Heart left ventricle (tissue), 13 donors: ENCODE data around the gene TJP1.

Experiments used
- POLR2A ChIP-seq, 2 donors: fragments of 450-650 bp; IDR thresholded peaks; one replicate each; pipeline ENCODE4 v1.6.1; 2017; ENCODE audit warnings: antibody characterized with exemption in 2 of 2, mild to moderate bottlenecking in 2 of 2, moderate library complexity in 2 of 2
- TF ChIP-seq, protein P1 (sequence below), 12 donors: fragments of 200-600 bp; sonication (generic) in 4 of 12; IDR thresholded peaks; one replicate each; pipeline versions ENCODE4 v1.5.0 to v1.8.0; 2018 to 2022; ENCODE audit warnings: antibody characterized with exemption in 12 of 12, mild to moderate bottlenecking in 5 of 12
- donor health status: ischemic (EF 13 %, LVEDD 7.1; RV severe dilation, severe dysfunction).
- donor health status: DM: no; HTN: yes; CAD: no.
- donor health status: DM: no; HTN: no; CAD: no.
- donor health status: ischemic (EF 25% LVEDD 6.9; RV normal size, moderate dysfunction).
- donor health status: ischemic (EF 25% LVEDD 5.7; RV mildly dilated, moderate dysfunction).
- donor health status: ischemic (EF 35%, LVEDD 5.7; RV mildly dilated, moderate dysfunction).
- donor health status: nonischemic (EF 11% LVEDD 7.7; RV severe dilation, severe dysfunction).
- donor health status: DM: yes; HTN: yes; CAD: no.
- donor health status: PGD.
- donor health status: ischemic (EF 29% LVEDD 5.4; RV normal size, mild dysfunction).
- donor health status: nonischemic (EF 23%, LVEDD 6.1; RV moderate dilation, normal function).

DNA sequence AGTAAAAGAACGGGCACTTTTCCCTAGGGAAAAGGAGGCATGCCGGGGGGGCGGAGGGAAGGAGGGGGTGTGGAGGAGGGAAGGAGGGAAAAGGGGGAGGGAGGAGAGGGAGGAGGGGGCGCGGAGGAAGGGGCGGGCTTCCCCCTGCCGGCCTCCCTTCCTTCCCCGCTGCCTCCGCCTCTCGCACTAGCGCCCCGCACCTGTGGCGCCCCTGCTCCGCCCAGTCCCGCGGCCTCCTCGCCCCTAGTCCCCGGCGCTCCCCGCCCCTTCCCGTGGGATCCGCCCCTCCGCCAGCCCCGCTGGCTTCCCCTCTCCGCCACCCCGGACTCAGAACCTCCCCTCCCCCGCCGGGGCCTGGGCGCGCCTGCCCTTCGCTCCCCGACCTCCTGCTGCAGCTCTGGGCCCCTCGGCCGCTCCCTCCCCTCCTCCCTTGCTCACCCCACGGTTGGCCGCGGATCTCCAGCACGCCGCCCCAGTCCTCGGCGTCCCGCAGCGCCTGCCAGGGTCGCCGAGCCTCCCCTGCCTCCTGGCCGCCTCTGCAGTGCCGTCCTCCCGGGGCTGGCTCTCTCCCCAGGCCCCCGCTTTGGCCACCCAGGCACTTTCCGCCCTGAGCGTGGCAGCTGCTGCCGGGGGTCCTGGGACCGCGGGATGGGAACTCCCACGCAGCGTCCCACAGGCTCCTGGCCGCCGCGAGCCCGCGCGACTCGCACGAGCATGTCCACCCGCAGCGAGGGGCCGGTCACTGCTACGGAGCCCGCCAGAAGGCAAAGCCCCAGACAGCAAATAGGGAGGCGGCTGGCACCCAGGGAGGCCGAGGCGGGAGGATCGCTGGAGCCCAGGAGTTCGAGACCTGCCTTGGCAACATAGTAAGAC is 147.4 kb downstream of the TJP1 start:
- TF ChIP-seq, protein P1, sequence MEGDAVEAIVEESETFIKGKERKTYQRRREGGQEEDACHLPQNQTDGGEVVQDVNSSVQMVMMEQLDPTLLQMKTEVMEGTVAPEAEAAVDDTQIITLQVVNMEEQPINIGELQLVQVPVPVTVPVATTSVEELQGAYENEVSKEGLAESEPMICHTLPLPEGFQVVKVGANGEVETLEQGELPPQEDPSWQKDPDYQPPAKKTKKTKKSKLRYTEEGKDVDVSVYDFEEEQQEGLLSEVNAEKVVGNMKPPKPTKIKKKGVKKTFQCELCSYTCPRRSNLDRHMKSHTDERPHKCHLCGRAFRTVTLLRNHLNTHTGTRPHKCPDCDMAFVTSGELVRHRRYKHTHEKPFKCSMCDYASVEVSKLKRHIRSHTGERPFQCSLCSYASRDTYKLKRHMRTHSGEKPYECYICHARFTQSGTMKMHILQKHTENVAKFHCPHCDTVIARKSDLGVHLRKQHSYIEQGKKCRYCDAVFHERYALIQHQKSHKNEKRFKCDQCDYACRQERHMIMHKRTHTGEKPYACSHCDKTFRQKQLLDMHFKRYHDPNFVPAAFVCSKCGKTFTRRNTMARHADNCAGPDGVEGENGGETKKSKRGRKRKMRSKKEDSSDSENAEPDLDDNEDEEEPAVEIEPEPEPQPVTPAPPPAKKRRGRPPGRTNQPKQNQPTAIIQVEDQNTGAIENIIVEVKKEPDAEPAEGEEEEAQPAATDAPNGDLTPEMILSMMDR (IDR thresholded peaks at IDR 0.05), result no peak
- TF ChIP-seq POLR2A (IDR thresholded peaks at IDR 0.05), result no peak
